ENCODE results near the gene MIR17HG. TPM values are rescaled to one million over a fixed set of nuclear protein-coding genes. Genes with fewer than 3 reads are reported as not detected.
A peak's percentile ranks its signal among the peaks of the same experiment; 100 is the strongest.

The MIR17HG gene
- polyA plus RNA-seq, 12 donors: 1.3 to 5.4 (median 3.8) TPM; not detected in 2

DNA sequence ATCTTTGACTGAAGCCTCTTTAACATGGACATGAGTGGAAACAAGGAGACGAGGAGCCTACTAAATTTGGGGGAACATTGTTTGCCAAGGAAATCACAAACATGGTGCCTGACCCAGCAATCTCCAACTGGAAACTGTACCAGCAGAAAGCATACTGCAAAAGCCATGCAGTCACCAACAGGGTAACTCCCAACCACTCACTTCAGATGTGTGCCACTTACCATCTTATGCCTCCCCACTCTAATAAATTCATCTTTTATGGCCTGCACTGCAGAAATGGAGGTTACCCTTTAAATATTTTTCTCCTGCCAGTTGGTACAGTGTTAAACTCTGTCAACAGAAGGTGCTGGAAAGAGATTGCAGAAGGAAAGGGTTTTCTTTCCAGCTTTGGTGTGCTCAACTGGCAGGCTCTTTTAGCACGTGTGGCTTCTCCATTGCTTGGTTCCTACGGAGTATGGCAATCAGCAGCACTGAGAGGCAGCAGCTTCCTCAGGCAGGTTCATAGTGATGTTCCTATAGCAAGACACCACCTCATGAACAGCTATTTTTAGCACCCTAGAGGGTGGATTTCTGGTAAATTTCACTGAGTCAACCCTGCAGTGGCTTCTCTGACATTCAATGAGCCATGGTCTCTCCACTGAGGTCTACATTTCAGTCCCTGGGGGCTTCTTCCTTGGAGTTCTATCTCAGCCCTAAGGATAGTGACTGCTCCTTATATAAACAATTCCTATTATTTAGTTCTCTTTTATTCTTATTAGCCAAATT, 21.4 kb downstream of the MIR17HG start:
- DNase-seq: no peak

GRCh38 chr13:91369441-91369831, 21.9 kb downstream of the MIR17HG start:
- DNase-seq: no peak

DNA sequence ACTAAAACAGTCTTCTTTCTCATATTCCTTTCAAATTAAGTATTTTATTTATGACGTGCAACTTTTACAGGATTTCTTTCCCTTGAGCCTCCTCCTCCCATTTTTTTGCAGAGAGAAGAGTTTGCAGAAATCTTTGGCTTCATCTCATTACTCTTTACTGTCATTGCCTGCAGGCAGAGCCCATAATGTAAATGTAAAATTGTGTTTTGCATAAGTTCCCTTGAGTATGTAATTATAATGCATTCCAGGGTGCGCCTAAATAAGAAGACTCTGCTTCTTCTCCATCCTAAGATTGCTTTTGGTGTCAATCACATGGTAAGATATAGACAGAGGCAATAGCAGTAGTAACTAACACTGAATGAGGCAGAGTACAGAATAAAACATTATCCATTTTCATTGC, 23.0 kb downstream of the MIR17HG start:
- no peak for DNase-seq

DNA sequence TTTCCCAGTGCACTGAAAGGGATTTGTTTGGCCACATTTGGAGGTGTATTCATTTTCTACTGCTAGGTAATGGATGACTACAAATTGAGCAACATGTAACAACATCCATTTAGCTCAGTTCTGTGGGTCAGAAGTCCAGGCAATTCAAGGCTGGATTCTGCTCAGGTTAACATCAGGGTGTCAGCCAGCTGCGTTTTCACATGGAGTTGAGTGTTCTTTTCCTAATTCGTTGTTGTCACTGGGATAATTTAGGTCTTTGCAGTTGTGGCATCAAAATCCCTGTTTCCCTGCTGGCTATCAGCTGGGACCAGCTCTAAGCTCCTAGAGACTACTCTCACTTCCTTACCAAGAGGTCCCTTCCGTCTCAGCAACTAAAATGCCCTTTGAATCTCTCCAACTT, 25.4 kb downstream of the MIR17HG start:
- no peak for DNase-seq

DNA sequence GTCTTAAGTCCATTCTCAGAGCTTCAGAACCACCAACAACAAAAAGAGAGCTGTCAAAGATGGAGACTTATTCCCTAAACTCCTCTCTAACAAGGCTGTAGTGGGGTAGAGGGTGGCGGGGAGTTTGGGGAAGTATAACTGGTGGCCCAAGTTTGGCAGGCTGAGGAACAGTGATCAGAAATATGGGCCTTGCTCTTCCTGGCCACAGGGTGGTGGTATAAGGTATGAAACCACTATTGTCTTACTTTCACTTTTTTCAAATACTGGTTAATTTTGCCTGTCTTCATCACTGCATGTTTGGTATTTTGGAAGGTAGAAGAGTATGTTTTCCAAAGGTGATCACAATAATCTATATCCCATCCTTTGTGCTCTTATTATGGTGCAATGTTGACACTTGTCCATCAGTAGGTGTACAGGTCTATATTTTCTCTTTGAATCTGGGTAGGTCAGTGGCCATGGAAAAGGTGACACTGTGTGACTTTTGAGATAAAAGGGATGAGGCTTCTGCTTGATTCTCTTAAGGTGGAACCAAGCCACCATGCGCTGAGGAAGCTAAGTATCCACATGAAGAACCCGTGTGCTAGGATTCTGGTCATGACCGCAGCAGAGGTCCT, 27.7 kb downstream of the MIR17HG start:
- DNase-seq: no peak

GRCh38 chr13:91381371-91381770, 33.9 kb downstream of the MIR17HG start:
- peak; percentile 23 for DNase-seq

DNA sequence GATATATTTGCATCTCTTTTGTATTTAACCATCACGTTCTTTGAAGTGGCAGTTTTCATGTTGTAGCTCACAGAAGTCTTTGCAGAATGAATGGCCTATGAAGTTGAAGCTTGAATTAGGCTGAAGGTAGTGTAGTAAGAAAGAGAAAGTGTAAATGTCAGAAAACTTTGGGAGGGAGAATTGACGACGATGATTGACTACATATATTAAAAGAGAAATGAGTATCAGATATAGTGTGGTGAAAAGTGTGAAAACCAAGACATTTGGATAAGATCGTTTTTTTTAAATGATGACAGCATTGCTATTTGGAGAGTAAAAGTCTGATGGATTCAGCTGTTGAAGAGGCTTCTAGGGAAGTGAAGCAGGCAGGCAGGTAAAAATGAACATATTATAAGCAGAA, 36.3 kb downstream of the MIR17HG start:
- DNase-seq: no peak

- no peak for DNase-seq
These were observed 37.4 kb downstream of the MIR17HG start for GRCh38 chr13:91384896-91385295.

GRCh38 chr13:91389186-91389585, 41.7 kb downstream of the MIR17HG start:
- DNase-seq: no peak

DNA sequence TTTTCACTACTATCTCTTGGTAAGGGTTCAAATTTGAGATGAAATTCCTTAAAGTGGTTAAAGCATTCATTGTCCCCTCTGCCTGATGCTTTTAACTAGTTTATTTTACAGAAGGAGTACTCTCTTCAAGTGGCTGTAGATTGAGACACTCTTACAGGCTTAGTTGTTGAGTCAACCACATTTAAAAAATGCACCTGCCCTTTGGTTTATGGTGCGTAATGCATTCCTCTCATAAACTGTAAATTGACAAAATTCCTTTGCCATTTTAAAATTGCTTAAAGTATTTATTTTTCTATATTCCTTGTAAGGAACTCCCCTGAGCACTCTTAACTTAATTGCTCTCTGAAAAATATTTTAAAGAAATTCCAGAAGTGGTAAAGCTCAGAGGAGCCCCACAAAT, 50.1 kb downstream of the MIR17HG start:
- DNase-seq: no peak

GRCh38 chr13:91398413-91399188, 51.1 kb downstream of the MIR17HG start, which contains the start of gene GPC5:
Gene GPC5, plus strand, starts transcription at chr13:91398621.
- DNase-seq: peak; percentile 46

GRCh38 chr13:91399189-91400062, 51.9 kb downstream of the MIR17HG start:
- no peak for DNase-seq

- no peak for DNase-seq
These were observed 52.5 kb downstream of the MIR17HG start for GRCh38 chr13:91400063-91400399.

DNA sequence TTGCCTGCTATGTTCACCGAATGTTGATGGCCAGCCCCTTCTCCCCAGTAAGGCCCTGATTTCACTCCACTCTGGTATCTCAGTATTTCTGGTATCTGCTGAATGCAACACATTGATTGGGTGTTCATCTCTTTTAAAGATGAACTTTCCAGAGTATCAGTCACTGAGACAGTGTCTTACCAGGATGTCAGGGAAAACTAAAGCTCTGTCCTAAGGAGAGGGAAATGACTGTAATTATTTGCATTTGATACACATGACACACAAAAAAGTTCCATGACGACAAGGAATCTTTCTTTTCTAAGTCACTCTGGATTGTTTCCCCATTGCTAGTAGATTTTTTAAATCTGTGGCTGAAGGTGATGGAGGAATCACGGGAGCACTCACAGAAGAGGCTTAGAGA, 53.2 kb downstream of the MIR17HG start:
- no peak for DNase-seq

GRCh38 chr13:91401920-91402319, 54.4 kb downstream of the MIR17HG start:
- DNase-seq: no peak

Other genes starting within 250 kb of the MIR17HG start
- 1 to 10 TPM in 2 of 12 donors, under 1 TPM in 8, not detected in 2; 0.23 to 1.4 (median 0.50) TPM for gene GPC5, start 50.9 kb downstream of the MIR17HG start, polyA plus RNA-seq (ENCODE audit: insufficient read length in 12 of 12)

Data from muscle of arm (tissue), 12 donors.